Measurements from ENCODE around the gene ENPP3.

GRCh38 chr6:131680868-131681267 lies 43.8 kb downstream of the ENPP3 start:
- TF ChIP-seq ZNF232 (CRISPR knock-in tag; IDR thresholded peaks at IDR 0.05): no peak
- no peak for TF ChIP-seq ATF3 (CRISPR knock-in tag; conservative IDR thresholded peaks at IDR 0.05)
- no peak for TF ChIP-seq CTCF (IDR thresholded peaks at IDR 0.05)
- TF ChIP-seq NR2C2 (CRISPR knock-in tag; IDR thresholded peaks at IDR 0.05): no peak
- TF ChIP-seq JUN (CRISPR knock-in tag; IDR thresholded peaks at IDR 0.05): no peak
- TF ChIP-seq SP1 (CRISPR knock-in tag; conservative IDR thresholded peaks at IDR 0.05): no peak
- TF ChIP-seq ZNF263 (CRISPR knock-in tag; IDR thresholded peaks at IDR 0.05; ENCODE audit: low read depth): no peak
- no peak for TF ChIP-seq IRF2 (CRISPR knock-in tag; IDR thresholded peaks at IDR 0.05; ENCODE audit: borderline replicate concordance, low read depth)
- TF ChIP-seq MAX (CRISPR knock-in tag; IDR thresholded peaks at IDR 0.05): no peak

All from WTC11 (cell line).